Activated CD4-positive, alpha-beta T cell treated with anti-CD3 and anti-CD28 coated beads for 36 hours (primary cell): ENCODE measurements around the gene CELA2A. TPM values are rescaled to one million over a fixed set of nuclear protein-coding genes. Genes with fewer than 3 reads are reported as not detected.
"Not testable (repeated sequence)": the region's sequence is repeated elsewhere in the genome, so short reads cannot be mapped to it uniquely, and the experiment has no call there.

ENCODE experiments used
- ATAC-seq: fragments of 200-7000 bp; cut with Tn5 transposase; one replicate; pipeline ENCODE4 v1.10.0; 2021; ENCODE audit warnings: mild to moderate bottlenecking, moderate library complexity
- CTCF ChIA-PET: fragments of 350-600 bp; sonication (Branson Sonifier 250); formaldehyde crosslinking; loops from one replicate; lab custom pipeline; 2021; ENCODE audit warnings: antibody characterized with exemption; lab: Charles Lee
- POLR2A ChIA-PET: fragments of 350-600 bp; sonication (Branson Sonifier 250); formaldehyde crosslinking; loops from one replicate; lab custom pipeline; 2021; ENCODE audit warnings: antibody characterized with exemption, inconsistent platforms; lab: Charles Lee
- DNase-seq: peaks from one replicate; pipeline ENCODE4 v3.0.0-alpha.2; 2020
- H3K27ac Mint-ChIP-seq: one replicate; pipeline ENCODE4 v1.8.0; 2021; ENCODE audit warnings: mixed read lengths
- H3K27me3 Mint-ChIP-seq: one replicate; pipeline ENCODE4 v1.8.0; 2021; ENCODE audit warnings: mixed read lengths
- H3K36me3 Mint-ChIP-seq: one replicate; pipeline ENCODE4 v1.8.0; 2021; ENCODE audit warnings: low read depth, mixed read lengths
- H3K4me1 Mint-ChIP-seq: one replicate; pipeline ENCODE4 v1.8.0; 2021; ENCODE audit warnings: mixed read lengths
- H3K4me3 Mint-ChIP-seq: one replicate; pipeline ENCODE4 v1.8.0; 2021; ENCODE audit warnings: mild to moderate bottlenecking, moderate library complexity, mixed read lengths
- H3K9me3 Mint-ChIP-seq: one replicate; pipeline ENCODE4 v1.8.0; 2021; ENCODE audit warnings: low read depth, mixed read lengths
- intact Hi-C, 2 experiments: fragments of 100-400 bp; cut with DNase I in 1 of 2; cut with micrococcal nuclease in 1 of 2; formaldehyde crosslinking; loops; one replicate each; pipeline versions ENCODE4 v1.14.2 to v1.15.1; 2022 to 2024; cut with DNase I, micrococcal nuclease
- total RNA-seq, 2 experiments: library from RNA; stranded (reverse); gene quantifications; one replicate each; pipeline ENCODE4 v1.2.3, GENCODE V29; 2021

CELA2A gene
- total RNA-seq, 2 experiments from 2014 or later: not detected

GRCh38 chr1:15433471-15433870 lies 23.1 kb upstream of the CELA2A start:
- no peak for ATAC-seq
- ChIA-PET CTCF (interaction anchor here (13.3 kb wide), 1 partner anchor 113 kb away, joined by 183 read pairs; no protein-coding TSS in a partner anchor), POLR2A (no interaction called here)
- Mint-ChIP-seq H3K9me3 (no peaks in the 10 kb centered on the region), H3K4me3 (no peak overlapping the region), H3K4me1 (no peaks in the 10 kb centered on the region), H3K27ac (no peak overlapping the region), H3K36me3 (no peaks in the 10 kb centered on the region), H3K27me3 (no peaks in the 10 kb centered on the region)
- intact Hi-C loops: loop anchor here in 1 of 2 experiments (10.0 kb wide), 1 partner anchor 309 kb away; no protein-coding TSS in a partner anchor
- no peak for DNase-seq

GRCh38 chr1:15434739-15435138 lies 21.8 kb upstream of the CELA2A start:
- H3K4me3 Mint-ChIP-seq, ATAC-seq, H3K9me3 Mint-ChIP-seq, DNase-seq, POLR2A ChIA-PET, H3K27me3 Mint-ChIP-seq, H3K27ac Mint-ChIP-seq, H3K36me3 Mint-ChIP-seq, H3K4me1 Mint-ChIP-seq: not testable (repeated sequence)
- CTCF ChIA-PET: interaction anchor here (1.0 to 13.3 kb wide), 3 partner anchors 8 to 114 kb away, joined by 4 to 183 read pairs (median 4); no protein-coding TSS in a partner anchor
- intact Hi-C loops: loop anchor here in 1 of 2 experiments (10.0 kb wide), 1 partner anchor 310 kb away; no protein-coding TSS in a partner anchor

- Mint-ChIP-seq H3K9me3 (no peaks in the 10 kb centered on the region), H3K27me3 (no peaks in the 10 kb centered on the region), H3K36me3 (no peaks in the 10 kb centered on the region), H3K27ac (no peak overlapping the region), H3K4me3 (no peak overlapping the region), H3K4me1 (no peaks in the 10 kb centered on the region)
- ATAC-seq (no peak), DNase-seq (no peak)
- CTCF ChIA-PET: interaction anchor here (1.2 to 13.3 kb wide), 2 partner anchors 10 to 115 kb away, joined by 4 to 183 read pairs; no protein-coding TSS in a partner anchor
- intact Hi-C loops: loop anchor here in 1 of 2 experiments (10.0 kb wide), 1 partner anchor 311 kb away; no protein-coding TSS in a partner anchor
- POLR2A ChIA-PET: interaction anchor here (0.8 kb wide), 1 partner anchor 99 kb away, joined by 4 read pairs; no protein-coding TSS in a partner anchor
These were observed 21.1 kb upstream of the CELA2A start for GRCh38 chr1:15435239-15436077.

GRCh38 chr1:15436881-15437442 lies 19.6 kb upstream of the CELA2A start:
- no peaks in the 10 kb centered on the region for H3K4me1 Mint-ChIP-seq
- no peaks in the 10 kb centered on the region for H3K36me3 Mint-ChIP-seq
- no peak overlapping the region for H3K4me3 Mint-ChIP-seq
- intact Hi-C loops: loop anchor here in 1 of 2 experiments (10.0 kb wide), 1 partner anchor 312 kb away; no protein-coding TSS in a partner anchor
- CTCF ChIA-PET: interaction anchor here (0.6 to 13.3 kb wide), 3 partner anchors 63 to 163 kb away, joined by 3 to 183 read pairs (median 3); no protein-coding TSS in a partner anchor
- no peak for ATAC-seq
- no peaks in the 10 kb centered on the region for H3K9me3 Mint-ChIP-seq
- DNase-seq: no peak
- H3K27ac Mint-ChIP-seq: no peak overlapping the region
- no peaks in the 10 kb centered on the region for H3K27me3 Mint-ChIP-seq
- POLR2A ChIA-PET: no interaction called here

- no peak for ATAC-seq
- H3K4me3 Mint-ChIP-seq: no peak overlapping the region
- CTCF ChIA-PET: no interaction called here
These were observed 17.2 kb upstream of the CELA2A start for GRCh38 chr1:15439325-15439724.

GRCh38 chr1:15440357-15440756 lies 16.2 kb upstream of the CELA2A start:
- no peaks in the 10 kb centered on the region for H3K27me3 Mint-ChIP-seq
- no peak for DNase-seq
- no peak overlapping the region for H3K4me3 Mint-ChIP-seq
- H3K9me3 Mint-ChIP-seq: no peaks in the 10 kb centered on the region
- ATAC-seq: no peak
- intact Hi-C loops: no loop called here
- H3K4me1 Mint-ChIP-seq: no peaks in the 10 kb centered on the region
- POLR2A ChIA-PET: no interaction called here
- CTCF ChIA-PET: no interaction called here
- H3K27ac Mint-ChIP-seq: no peak overlapping the region
- no peaks in the 10 kb centered on the region for H3K36me3 Mint-ChIP-seq

More at GRCh38 chr1:15439325-15439724, 17.2 kb upstream of the CELA2A start:
- DNase-seq: no peak
- POLR2A ChIA-PET: no interaction called here
- no peaks in the 10 kb centered on the region for H3K4me1 Mint-ChIP-seq
- H3K27me3 Mint-ChIP-seq: no peaks in the 10 kb centered on the region
- H3K9me3 Mint-ChIP-seq: no peaks in the 10 kb centered on the region
- intact Hi-C loops: loop anchor here in 1 of 2 experiments (10.0 kb wide), 1 partner anchor 315 kb away; no protein-coding TSS in a partner anchor
- no peak overlapping the region for H3K27ac Mint-ChIP-seq
- H3K36me3 Mint-ChIP-seq: no peaks in the 10 kb centered on the region

GRCh38 chr1:15441247-15441646 lies 15.3 kb upstream of the CELA2A start:
- Mint-ChIP-seq H3K9me3 (no peaks in the 10 kb centered on the region), H3K27me3 (peaks cover 4% of the 10 kb centered on the region), H3K4me3 (no peak overlapping the region), H3K4me1 (no peaks in the 10 kb centered on the region), H3K36me3 (no peaks in the 10 kb centered on the region), H3K27ac (no peak overlapping the region)
- intact Hi-C loops: no loop called here
- ChIA-PET CTCF (interaction anchor here (0.7 kb wide), 1 partner anchor 118 kb away, joined by 6 read pairs; no protein-coding TSS in a partner anchor), POLR2A (interaction anchor here (0.7 kb wide), 1 partner anchor 1819 kb away, joined by 4 read pairs; no protein-coding TSS in a partner anchor)
- DNase-seq: no peak
- ATAC-seq: no peak

- Mint-ChIP-seq H3K4me1 (no peaks in the 10 kb centered on the region), H3K27ac (no peak overlapping the region), H3K36me3 (no peaks in the 10 kb centered on the region), H3K9me3 (no peaks in the 10 kb centered on the region), H3K27me3 (peaks cover 4% of the 10 kb centered on the region), H3K4me3 (no peak overlapping the region)
- no peak for ATAC-seq
- DNase-seq: no peak
- POLR2A ChIA-PET: interaction anchor here (0.7 kb wide), 1 partner anchor 1820 kb away, joined by 4 read pairs; no protein-coding TSS in a partner anchor
- CTCF ChIA-PET: no interaction called here
- intact Hi-C loops: no loop called here
These were observed 14.4 kb upstream of the CELA2A start for GRCh38 chr1:15442119-15442518.

GRCh38 chr1:15442759-15443158 lies 13.8 kb upstream of the CELA2A start:
- Mint-ChIP-seq H3K4me3 (no peak overlapping the region), H3K36me3 (no peaks in the 10 kb centered on the region), H3K27ac (no peak overlapping the region), H3K4me1 (no peaks in the 10 kb centered on the region), H3K9me3 (no peaks in the 10 kb centered on the region), H3K27me3 (peaks cover 7% of the 10 kb centered on the region)
- no peak for DNase-seq
- intact Hi-C loops: no loop called here
- POLR2A ChIA-PET: no interaction called here
- CTCF ChIA-PET: interaction anchor here (1.0 to 1.1 kb wide), 2 partner anchors 8 to 120 kb away, joined by 4 read pairs; no protein-coding TSS in a partner anchor
- ATAC-seq: no peak

DNA sequence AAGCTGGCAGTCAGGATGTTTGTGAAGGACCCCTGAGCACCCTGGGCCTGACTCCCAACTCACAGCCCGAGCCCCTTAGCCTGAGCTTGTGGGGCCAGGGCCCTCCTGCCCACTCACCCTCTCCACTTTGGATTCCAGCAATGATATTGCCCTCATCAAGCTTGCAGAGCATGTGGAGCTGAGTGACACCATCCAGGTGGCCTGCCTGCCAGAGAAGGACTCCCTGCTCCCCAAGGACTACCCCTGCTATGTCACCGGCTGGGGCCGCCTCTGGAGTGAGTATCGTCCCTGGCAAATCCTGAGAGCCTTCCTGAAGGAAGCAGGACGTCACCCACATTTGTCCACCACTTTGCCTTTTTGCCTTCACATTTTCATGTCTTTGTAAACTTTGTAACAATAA lies 13.3 kb upstream of the CELA2A start:
- intact Hi-C loops: no loop called here
- Mint-ChIP-seq H3K27me3 (peaks cover 7% of the 10 kb centered on the region), H3K4me3 (no peak overlapping the region), H3K9me3 (no peaks in the 10 kb centered on the region), H3K4me1 (no peaks in the 10 kb centered on the region), H3K36me3 (no peaks in the 10 kb centered on the region), H3K27ac (no peak overlapping the region)
- DNase-seq (no peak), ATAC-seq (no peak)
- ChIA-PET POLR2A (no interaction called here), CTCF (interaction anchor here (1.0 to 1.9 kb wide), 3 partner anchors 9 to 120 kb away, joined by 4 to 8 read pairs (median 4); no protein-coding TSS in a partner anchor)
